ENCODE measurements around the gene MAP3K5. TPM values are rescaled to one million over a fixed set of nuclear protein-coding genes. Genes with fewer than 3 reads are reported as not detected.

MAP3K5 gene
- total RNA-seq, 2 experiments from 2014 or later: 23.4 to 24.0 TPM

DNA sequence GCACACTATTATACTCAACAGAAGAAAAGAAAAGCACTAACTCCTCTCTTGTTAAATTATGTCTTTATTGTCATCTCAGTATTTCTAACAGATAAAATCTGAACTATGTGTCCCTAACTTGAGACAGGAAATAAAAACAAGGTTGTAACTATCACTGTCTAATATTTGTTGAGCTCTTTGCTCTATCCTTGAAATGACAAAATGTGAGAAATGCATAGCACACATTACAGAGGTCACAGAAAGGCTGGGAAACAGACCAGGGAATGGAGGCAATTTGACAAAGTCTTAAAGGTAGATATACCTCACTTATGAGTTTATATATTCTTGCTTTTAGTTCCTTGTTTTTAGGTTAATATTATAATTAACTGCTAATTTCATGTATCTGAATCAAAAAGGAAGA is 139.6 kb downstream of the MAP3K5 start:
- Mint-ChIP-seq H3K4me1 (no peaks in the 10 kb centered on the region), H3K9me3 (no peaks in the 10 kb centered on the region), H3K27ac (no peak overlapping the region), H3K36me3 (ENCODE audit: low read depth) (peaks cover 24% of the 10 kb centered on the region), H3K27me3 (no peaks in the 10 kb centered on the region), H3K4me3 (no peak overlapping the region)
- no peak for DNase-seq
- CTCF ChIA-PET: interaction anchor here (2.8 kb wide), 1 partner anchor 139 kb away, joined by 23 read pairs; the partner anchor contains the start of gene MAP3K5
- POLR2A ChIA-PET: no interaction called here

DNA sequence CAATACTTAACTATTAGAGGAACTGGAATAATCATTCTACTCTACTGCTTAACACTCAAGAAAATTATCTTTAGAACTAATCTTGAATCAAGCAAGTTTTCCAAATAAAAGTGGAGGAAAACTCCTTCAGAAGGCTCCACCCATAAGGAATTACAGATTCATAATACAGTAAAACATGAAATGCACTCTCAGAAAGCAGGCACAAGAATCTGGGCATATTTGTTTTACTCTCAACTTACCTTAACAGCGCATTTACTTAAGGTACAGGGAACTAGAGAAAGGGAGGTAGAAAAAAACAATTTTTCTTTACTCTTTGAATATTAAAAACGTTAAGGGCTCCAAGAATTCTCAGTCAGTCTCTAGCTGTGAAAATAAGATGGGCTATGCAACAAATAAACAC is 140.3 kb downstream of the MAP3K5 start:
- DNase-seq: no peak
- Mint-ChIP-seq H3K9me3 (no peaks in the 10 kb centered on the region), H3K4me1 (no peaks in the 10 kb centered on the region), H3K27me3 (no peaks in the 10 kb centered on the region), H3K27ac (no peak overlapping the region), H3K4me3 (no peak overlapping the region), H3K36me3 (ENCODE audit: low read depth) (peaks cover 18% of the 10 kb centered on the region)
- ChIA-PET POLR2A (no interaction called here), CTCF (interaction anchor here (2.8 kb wide), 1 partner anchor 140 kb away, joined by 23 read pairs; the partner anchor contains the start of gene MAP3K5)

DNA sequence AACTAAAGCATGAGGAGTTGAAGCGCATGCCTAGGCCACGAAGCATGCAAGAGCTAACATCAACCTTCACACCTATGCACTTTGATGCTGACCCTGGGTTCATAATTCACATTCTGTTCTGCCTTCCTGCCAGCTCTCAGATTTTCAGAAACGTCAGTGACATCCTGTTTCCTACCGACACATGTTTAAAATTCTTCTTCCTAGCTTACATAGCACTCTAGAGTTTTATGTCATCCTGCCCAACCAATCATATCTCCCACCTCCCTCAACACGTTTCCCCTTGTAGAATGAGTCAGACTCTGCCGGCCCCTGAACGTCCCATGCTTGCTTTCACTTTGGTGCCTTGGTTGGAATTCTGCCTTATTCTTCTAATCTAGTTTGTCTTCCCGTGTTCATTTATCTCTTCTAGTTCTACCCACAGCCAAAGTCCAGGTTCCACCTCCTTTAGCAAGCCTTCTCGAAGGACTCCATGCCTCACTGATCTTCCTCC is 144.9 kb downstream of the MAP3K5 start:
- ChIA-PET POLR2A (interaction anchor here (1.6 kb wide), 1 partner anchor 145 kb away, joined by 9 read pairs; the partner anchor contains the start of gene MAP3K5), CTCF (interaction anchor here (1.2 to 9.1 kb wide), 2 partner anchors 123 to 142 kb away, joined by 4 to 218 read pairs; partner anchors contain the start of gene MAP3K5)
- no peak overlapping the region for H3K4me3 Mint-ChIP-seq
- H3K36me3 Mint-ChIP-seq (ENCODE audit: low read depth): peaks cover 10% of the 10 kb centered on the region
- no peaks in the 10 kb centered on the region for H3K9me3 Mint-ChIP-seq
- peaks cover 6% of the 10 kb centered on the region for H3K4me1 Mint-ChIP-seq
- no peaks in the 10 kb centered on the region for H3K27me3 Mint-ChIP-seq
- no peak overlapping the region for H3K27ac Mint-ChIP-seq
- DNase-seq: peak; percentile 50

DNA sequence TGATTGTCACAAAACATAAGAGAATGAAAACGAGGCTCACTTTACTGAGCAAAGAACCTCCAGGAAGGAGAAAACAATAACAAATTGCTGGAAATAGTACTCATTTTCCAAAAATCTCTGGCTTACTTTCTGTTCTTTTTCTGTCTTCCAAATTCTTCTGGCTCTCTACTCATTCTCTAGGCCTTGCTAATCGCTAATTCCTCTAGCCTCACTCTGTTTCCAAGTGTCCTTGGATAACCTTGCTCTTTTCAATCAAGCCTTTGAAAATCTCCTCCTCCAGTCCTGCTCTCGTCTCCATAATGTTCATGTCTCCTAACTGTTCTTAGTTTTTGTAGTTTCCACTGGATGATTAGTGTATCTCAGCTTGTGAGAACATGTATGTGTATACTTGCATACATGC is 145.9 kb downstream of the MAP3K5 start:
- no peaks in the 10 kb centered on the region for H3K27me3 Mint-ChIP-seq
- H3K4me1 Mint-ChIP-seq: peaks cover 6% of the 10 kb centered on the region
- no peak for DNase-seq
- H3K36me3 Mint-ChIP-seq (ENCODE audit: low read depth): peaks cover 8% of the 10 kb centered on the region
- no peak overlapping the region for H3K27ac Mint-ChIP-seq
- no peaks in the 10 kb centered on the region for H3K9me3 Mint-ChIP-seq
- no peak overlapping the region for H3K4me3 Mint-ChIP-seq
- POLR2A ChIA-PET: interaction anchor here (1.6 kb wide), 1 partner anchor 146 kb away, joined by 9 read pairs; the partner anchor contains the start of gene MAP3K5
- CTCF ChIA-PET: interaction anchor here (1.0 to 9.1 kb wide), 3 partner anchors 70 to 143 kb away, joined by 3 to 218 read pairs (median 4); partner anchors contain the start of gene MAP3K5

DNA sequence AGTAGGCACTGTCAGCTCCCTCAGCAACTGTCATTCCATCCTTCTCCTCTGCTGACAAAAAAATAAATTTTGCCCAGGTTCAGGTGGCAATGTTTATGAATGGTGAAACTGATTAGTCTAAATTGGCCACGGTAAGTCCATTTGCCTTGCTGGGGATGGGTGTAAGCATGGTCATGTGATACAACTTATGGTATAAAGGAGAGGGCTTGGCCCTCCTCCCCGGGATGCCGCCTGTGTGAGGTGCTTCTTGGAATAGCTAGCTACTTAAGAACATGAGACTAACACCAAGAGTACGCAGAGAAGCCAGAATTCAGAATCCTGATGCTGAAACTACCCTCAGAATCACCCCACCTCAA is 147.7 kb downstream of the MAP3K5 start:
- ChIA-PET POLR2A (interaction anchor here (2.3 kb wide), 1 partner anchor 148 kb away, joined by 24 read pairs; the partner anchor contains the start of gene MAP3K5), CTCF (interaction anchor here (0.9 to 9.1 kb wide), 22 partner anchors 10 to 277 kb away, joined by 3 to 218 read pairs (median 4); partner anchors contain the start of genes MAP3K5 and SLC35D3)
- H3K4me3 Mint-ChIP-seq: no peak overlapping the region
- peaks cover 11% of the 10 kb centered on the region for H3K36me3 Mint-ChIP-seq (ENCODE audit: low read depth)
- H3K4me1 Mint-ChIP-seq: peaks cover 6% of the 10 kb centered on the region
- H3K9me3 Mint-ChIP-seq: no peaks in the 10 kb centered on the region
- no peaks in the 10 kb centered on the region for H3K27me3 Mint-ChIP-seq
- no peak overlapping the region for H3K27ac Mint-ChIP-seq
- DNase-seq: no peak

DNA sequence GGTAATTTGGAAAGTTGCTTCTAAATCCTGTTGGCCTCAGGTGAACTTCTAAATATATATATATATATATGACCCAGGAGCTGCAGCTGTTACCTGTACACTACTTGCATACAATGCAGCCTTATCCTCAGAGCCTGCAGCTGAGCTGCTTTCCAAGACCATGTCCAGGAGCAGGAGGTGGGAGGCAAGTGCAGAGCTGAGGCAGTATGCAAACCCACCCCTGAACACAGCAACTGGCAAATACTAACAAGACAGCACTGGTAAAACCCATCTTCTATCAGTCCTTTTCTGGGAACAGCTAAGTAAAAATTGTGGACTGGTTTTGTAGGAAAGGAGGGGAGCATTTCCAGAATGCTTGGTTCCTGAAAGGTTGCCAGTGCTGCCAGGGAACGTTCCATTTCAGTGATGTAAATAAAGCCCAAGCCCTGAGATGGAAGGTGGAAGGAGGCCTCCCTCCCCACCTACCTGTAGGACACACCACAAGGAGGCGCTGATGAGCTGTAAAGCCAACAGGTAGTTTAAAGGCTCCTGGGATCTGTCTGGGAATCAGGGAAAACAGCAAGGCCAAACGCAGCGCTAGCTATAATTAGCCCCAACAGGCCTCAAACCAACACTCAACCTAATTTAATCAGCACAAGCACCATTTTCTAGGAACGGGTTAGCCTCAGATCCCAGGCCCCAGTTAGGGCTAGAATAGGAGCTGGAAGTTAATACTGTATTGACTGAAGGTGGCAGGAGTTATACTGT is 148.3 kb downstream of the MAP3K5 start:
- H3K27ac Mint-ChIP-seq: no peak overlapping the region
- peak; percentile 88 for DNase-seq
- H3K27me3 Mint-ChIP-seq: no peaks in the 10 kb centered on the region
- peaks cover 11% of the 10 kb centered on the region for H3K36me3 Mint-ChIP-seq (ENCODE audit: low read depth)
- peaks cover 6% of the 10 kb centered on the region for H3K4me1 Mint-ChIP-seq
- H3K9me3 Mint-ChIP-seq: no peaks in the 10 kb centered on the region
- CTCF ChIA-PET: interaction anchor here (0.6 to 9.1 kb wide), 23 partner anchors 10 to 278 kb away, joined by 3 to 218 read pairs (median 4); partner anchors contain the start of genes MAP3K5 and SLC35D3
- POLR2A ChIA-PET: interaction anchor here (2.3 kb wide), 1 partner anchor 148 kb away, joined by 24 read pairs; the partner anchor contains the start of gene MAP3K5
- H3K4me3 Mint-ChIP-seq: no peak overlapping the region

DNA sequence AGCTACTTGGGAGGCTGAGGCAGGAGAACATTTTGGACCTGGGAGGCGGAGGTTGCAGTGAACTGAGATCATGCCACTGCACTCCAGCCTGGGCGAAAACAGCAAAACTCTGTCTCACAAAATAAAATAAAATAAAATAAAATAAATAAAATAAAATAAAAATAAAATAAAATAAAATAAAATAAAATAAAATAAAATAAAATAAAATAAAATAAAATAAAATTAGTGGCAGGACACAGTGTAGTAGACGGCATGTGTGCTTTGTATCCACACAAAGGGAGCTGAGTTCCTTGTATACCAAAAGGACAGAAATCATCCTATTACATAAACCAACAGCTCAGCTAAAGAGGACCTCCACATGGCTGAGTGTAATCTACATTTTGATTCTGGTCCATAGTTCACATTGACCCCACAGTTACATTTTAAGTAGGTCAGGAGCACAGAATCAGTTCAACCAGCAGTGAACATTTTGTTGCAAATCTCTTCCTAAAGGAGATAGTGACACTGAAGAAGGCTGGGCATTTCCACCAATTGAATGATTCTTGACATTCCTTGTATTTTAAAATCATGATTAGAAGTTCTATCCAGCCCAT is 150.3 kb downstream of the MAP3K5 start:
- Mint-ChIP-seq H3K9me3 (no peaks in the 10 kb centered on the region), H3K27ac (no peak overlapping the region), H3K4me3 (no peak overlapping the region), H3K4me1 (peaks cover 6% of the 10 kb centered on the region), H3K36me3 (ENCODE audit: low read depth) (peaks cover 17% of the 10 kb centered on the region), H3K27me3 (no peaks in the 10 kb centered on the region)
- ChIA-PET CTCF (interaction anchor here (1.2 to 9.1 kb wide), 2 partner anchors 10 to 148 kb away, joined by 3 to 218 read pairs; partner anchors contain the start of gene MAP3K5), POLR2A (no interaction called here)
- DNase-seq: no peak

DNA sequence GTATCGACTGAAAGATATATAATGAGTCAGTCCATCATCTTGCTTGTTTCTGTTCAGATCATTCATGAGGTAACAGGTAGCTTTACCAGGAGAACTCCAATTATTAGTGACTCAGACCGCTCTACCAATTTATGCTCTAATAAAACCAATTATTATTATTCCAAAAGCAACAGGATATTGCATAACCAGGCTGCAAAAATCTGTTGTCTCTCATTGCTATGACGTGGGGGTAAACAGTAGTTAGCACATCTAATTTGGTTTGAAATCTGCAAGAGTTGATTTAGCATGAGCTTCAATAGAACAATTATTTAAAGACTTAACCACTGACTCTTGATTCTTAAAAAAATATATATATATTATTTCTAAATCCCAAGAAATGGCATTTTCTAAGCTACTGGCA is 151.1 kb downstream of the MAP3K5 start:
- no peak overlapping the region for H3K4me3 Mint-ChIP-seq
- CTCF ChIA-PET: interaction anchor here (1.0 to 9.1 kb wide), 3 partner anchors 9 to 148 kb away, joined by 3 to 218 read pairs (median 3); partner anchors contain the start of gene MAP3K5
- POLR2A ChIA-PET: no interaction called here
- H3K27ac Mint-ChIP-seq: no peak overlapping the region
- H3K36me3 Mint-ChIP-seq (ENCODE audit: low read depth): peaks cover 23% of the 10 kb centered on the region
- peaks cover 6% of the 10 kb centered on the region for H3K4me1 Mint-ChIP-seq
- H3K27me3 Mint-ChIP-seq: no peaks in the 10 kb centered on the region
- DNase-seq: no peak
- H3K9me3 Mint-ChIP-seq: no peaks in the 10 kb centered on the region

DNA sequence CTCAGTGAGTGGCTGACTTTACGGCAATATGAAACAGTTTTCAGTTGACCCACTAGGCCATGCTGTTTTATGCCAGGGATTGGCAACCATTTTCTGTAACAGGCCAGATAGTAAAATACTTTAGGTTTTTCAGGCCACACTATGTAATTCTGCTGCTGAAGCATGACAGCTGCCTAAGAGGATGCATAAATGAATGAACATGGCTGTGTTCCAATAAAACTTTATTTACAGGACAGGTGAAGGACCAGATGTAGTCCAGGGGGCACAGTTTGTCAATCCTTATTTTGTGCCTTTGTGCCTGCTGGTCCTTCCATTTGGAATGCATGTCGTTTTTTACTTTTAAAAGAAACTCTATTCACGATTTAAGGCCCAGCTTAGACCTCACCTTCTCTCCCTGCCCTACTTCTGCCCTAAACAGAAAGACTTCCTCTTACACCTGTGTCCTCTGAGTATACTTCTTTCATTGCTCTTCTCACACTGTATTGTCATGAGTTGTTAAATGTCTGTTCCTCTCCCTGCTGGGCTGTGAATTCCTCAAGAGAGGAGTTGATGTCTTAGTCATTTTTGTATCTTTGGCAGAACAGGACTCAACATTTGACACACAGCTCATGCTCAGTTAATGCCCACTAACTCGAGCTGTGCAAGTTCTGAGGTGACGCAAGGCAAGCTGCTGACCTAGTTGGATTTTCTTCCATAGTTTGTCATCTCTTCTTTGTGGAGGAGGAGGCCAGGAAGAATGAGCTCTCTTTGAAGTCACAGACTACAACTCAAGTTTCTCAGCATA is 152.0 kb downstream of the MAP3K5 start:
- ChIA-PET POLR2A (no interaction called here), CTCF (interaction anchor here (0.7 to 9.1 kb wide), 5 partner anchors 9 to 155 kb away, joined by 3 to 218 read pairs (median 3); partner anchors contain the start of gene MAP3K5)
- no peak overlapping the region for H3K4me3 Mint-ChIP-seq
- peak overlapping the region; percentile 28 for H3K27ac Mint-ChIP-seq
- peaks cover 25% of the 10 kb centered on the region for H3K36me3 Mint-ChIP-seq (ENCODE audit: low read depth)
- DNase-seq: no peak
- no peaks in the 10 kb centered on the region for H3K27me3 Mint-ChIP-seq
- peaks cover 4% of the 10 kb centered on the region for H3K4me1 Mint-ChIP-seq
- no peaks in the 10 kb centered on the region for H3K9me3 Mint-ChIP-seq

DNA sequence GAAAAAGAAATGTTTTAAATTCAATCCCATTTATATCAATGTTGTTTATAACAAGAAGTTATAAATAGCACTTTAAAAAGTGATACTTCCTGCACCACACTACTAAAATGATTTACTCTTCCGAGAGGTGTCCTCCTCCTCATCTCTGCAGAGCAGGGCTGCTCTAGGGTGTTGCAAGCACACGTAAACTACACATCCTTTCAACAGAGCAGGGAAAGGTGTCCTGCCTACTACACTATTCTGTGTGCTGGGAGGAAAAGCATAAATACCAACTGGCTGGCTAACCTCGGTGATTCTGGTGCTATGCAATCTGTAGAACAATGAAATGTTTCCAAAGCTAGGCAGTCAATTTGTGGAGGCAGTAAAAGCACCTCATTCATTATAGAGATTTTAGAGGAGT is 152.6 kb downstream of the MAP3K5 start:
- H3K27ac Mint-ChIP-seq: no peak overlapping the region
- H3K4me3 Mint-ChIP-seq: no peak overlapping the region
- DNase-seq: no peak
- POLR2A ChIA-PET: no interaction called here
- no peaks in the 10 kb centered on the region for H3K9me3 Mint-ChIP-seq
- CTCF ChIA-PET: interaction anchor here (9.1 kb wide), 1 partner anchor 150 kb away, joined by 218 read pairs; the partner anchor contains the start of gene MAP3K5
- peaks cover 26% of the 10 kb centered on the region for H3K36me3 Mint-ChIP-seq (ENCODE audit: low read depth)
- peaks cover 4% of the 10 kb centered on the region for H3K4me1 Mint-ChIP-seq
- H3K27me3 Mint-ChIP-seq: no peaks in the 10 kb centered on the region

DNA sequence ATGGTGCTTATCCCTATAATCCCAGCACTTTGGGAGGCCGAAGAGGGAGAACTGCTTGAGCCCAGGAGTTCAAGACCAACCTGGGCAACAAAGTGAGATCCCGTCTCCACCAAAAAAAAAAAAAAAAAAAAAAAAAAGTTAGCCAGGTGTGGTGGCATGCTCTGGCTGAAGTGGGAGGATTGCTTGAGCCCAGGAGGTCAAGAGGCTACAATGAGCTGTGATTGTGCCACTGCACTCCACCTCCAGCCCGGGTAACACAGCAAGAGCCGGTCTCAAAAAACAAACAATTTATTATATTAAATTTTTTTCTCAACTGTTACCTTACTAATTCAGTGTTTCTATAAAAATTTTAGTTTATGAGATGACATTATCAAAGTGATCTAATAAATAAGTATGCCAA is 156.7 kb downstream of the MAP3K5 start:
- Mint-ChIP-seq H3K27me3 (no peaks in the 10 kb centered on the region), H3K4me1 (peaks cover 7% of the 10 kb centered on the region), H3K4me3 (no peak overlapping the region), H3K9me3 (no peaks in the 10 kb centered on the region), H3K27ac (no peak overlapping the region), H3K36me3 (ENCODE audit: low read depth) (peaks cover 37% of the 10 kb centered on the region)
- ChIA-PET POLR2A (no interaction called here), CTCF (interaction anchor here (0.5 to 3.4 kb wide), 7 partner anchors 9 to 368 kb away, joined by 3 to 20 read pairs (median 4); partner anchors contain the start of gene MAP3K5)
- DNase-seq: no peak

DNA sequence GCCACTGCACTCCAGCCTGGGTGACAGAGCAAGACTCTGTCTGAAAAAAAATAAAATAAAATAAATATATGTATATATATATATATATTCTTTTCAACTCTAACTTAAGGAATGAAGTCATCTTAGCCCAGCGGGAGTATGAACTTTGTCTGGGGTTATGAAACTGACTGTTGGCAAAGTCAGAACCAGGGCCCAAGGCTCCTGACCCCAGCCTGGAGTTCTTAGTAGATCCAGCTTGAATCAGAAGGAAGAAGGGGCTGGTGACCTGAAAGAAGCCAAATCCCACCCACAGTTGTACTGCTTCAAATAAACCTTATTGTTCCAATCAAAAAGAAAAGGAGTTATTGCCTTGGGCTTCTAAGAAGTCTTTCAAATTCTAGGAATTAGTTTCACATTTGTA is 158.9 kb downstream of the MAP3K5 start:
- Mint-ChIP-seq H3K27ac (no peak overlapping the region), H3K36me3 (ENCODE audit: low read depth) (peaks cover 40% of the 10 kb centered on the region), H3K4me3 (no peak overlapping the region), H3K27me3 (no peaks in the 10 kb centered on the region), H3K9me3 (no peaks in the 10 kb centered on the region), H3K4me1 (peaks cover 7% of the 10 kb centered on the region)
- ChIA-PET CTCF (interaction anchor here (1.1 to 3.4 kb wide), 2 partner anchors 11 to 159 kb away, joined by 3 to 20 read pairs; partner anchors contain the start of gene MAP3K5), POLR2A (no interaction called here)
- DNase-seq: no peak

Measured in activated CD4-positive, alpha-beta T cell treated with anti-CD3 and anti-CD28 coated beads, Interleukin-2, amount 10 ng/mL, durations not matched to agents 7 days and 5 days (primary cell).